C4-2B (cell line): Measurements from ENCODE around the gene CD47.

Experiments
- ZFX ChIP-seq: fragments of 450-650 bp; IDR thresholded peaks from 2 replicates; pipeline ENCODE4 v1.6.1; 2017
- TF ChIP-seq, protein P1 (sequence below): fragments of 450-650 bp; conservative IDR thresholded peaks from 2 replicates; pipeline ENCODE4 v1.5.1; 2017; ENCODE audit warnings: mild to moderate bottlenecking

DNA sequence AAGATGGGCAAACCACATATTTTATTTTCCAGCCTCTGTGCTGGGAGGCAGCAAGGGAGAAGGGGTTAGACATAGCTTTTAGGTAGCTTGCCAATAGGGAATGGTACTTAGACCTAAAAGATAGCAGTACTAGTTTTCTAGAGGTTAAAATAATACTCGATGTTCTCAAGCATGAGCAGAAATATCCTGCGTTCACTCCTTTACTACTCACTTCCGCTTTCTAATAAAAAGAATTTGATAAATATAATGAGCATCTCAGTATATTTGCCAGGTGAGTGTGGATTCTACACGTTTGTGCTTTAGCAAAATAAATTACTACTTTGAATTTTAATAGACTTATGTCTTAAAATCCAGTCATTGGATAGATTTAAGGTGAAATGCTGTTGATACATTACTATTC is 39.4 kb upstream of the CD47 start:
- TF ChIP-seq, protein P1, sequence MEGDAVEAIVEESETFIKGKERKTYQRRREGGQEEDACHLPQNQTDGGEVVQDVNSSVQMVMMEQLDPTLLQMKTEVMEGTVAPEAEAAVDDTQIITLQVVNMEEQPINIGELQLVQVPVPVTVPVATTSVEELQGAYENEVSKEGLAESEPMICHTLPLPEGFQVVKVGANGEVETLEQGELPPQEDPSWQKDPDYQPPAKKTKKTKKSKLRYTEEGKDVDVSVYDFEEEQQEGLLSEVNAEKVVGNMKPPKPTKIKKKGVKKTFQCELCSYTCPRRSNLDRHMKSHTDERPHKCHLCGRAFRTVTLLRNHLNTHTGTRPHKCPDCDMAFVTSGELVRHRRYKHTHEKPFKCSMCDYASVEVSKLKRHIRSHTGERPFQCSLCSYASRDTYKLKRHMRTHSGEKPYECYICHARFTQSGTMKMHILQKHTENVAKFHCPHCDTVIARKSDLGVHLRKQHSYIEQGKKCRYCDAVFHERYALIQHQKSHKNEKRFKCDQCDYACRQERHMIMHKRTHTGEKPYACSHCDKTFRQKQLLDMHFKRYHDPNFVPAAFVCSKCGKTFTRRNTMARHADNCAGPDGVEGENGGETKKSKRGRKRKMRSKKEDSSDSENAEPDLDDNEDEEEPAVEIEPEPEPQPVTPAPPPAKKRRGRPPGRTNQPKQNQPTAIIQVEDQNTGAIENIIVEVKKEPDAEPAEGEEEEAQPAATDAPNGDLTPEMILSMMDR: no peak
- TF ChIP-seq ZFX: no peak
